GM12878 (cell line): ENCODE data around the gene ITGA2. TPM values are rescaled to one million over a fixed set of nuclear protein-coding genes. Genes with fewer than 3 reads are reported as not detected.

ENCODE experiments used
- ATAC-seq: fragments of 200-7000 bp; cut with Tn5 transposase; 3 replicates; pipeline ENCODE4 v1.9.1; 2020; ENCODE audit warnings: mild to moderate bottlenecking, moderate library complexity
- BruUV-seq: library from RNA; stranded (reverse); fragments of 400-500 nt; replicated peaks from 2 replicates; lab custom pipeline; 2021; lab: Mats Ljungman, UMichigan
- CTCF ChIA-PET: fragments of 300-600 bp; sonication (Branson Sonifier 250); formaldehyde crosslinking; extraction: SDS; loops from one replicate; lab custom pipeline; 2021; ENCODE audit warnings: inconsistent platforms; lab: Yijun Ruan, JAX
- POLR2A ChIA-PET: fragments of 350-600 bp; formaldehyde crosslinking; extraction: SDS; loops from one replicate; lab custom pipeline; 2021; ENCODE audit warnings: inconsistent platforms; lab: Charles Lee
- RAD21 ChIA-PET: fragments of 300-600 bp; sonication (Branson Sonifier 250); formaldehyde crosslinking; loops from one replicate; lab custom pipeline; 2023; ENCODE audit warnings: antibody characterized with exemption; ENCODE audit not compliant: unreplicated experiment; lab: Charles Lee
- SMC1A ChIA-PET: fragments of 300-600 bp; sonication (Branson Sonifier 250); formaldehyde crosslinking; loops from one replicate; lab custom pipeline; 2023; ENCODE audit not compliant: unreplicated experiment, uncharacterized antibody; lab: Charles Lee
- DNase-seq: peaks from one replicate; pipeline ENCODE4 v3.0.0-alpha.2; 2011; ENCODE audit warnings: low read depth, low spot score
- FAIRE-seq: peaks from 3 replicates; lab custom pipeline; 2011; peaks lifted over from hg19 to GRCh38; lab: Jason Lieb, UNC
- H2AFZ ChIP-seq: 2 replicates; pipeline ENCODE4 v1.6.0; 2011; ENCODE audit warnings: low read depth, low read length, control low read depth; ENCODE audit not compliant: control insufficient read depth
- H3K27ac ChIP-seq: 2 replicates; pipeline ENCODE4 v1.5.1; 2011; ENCODE audit warnings: control low read depth; ENCODE audit not compliant: control insufficient read depth, insufficient read depth
- H3K27me3 ChIP-seq, 2 experiments: replicated peaks in 1 of 2; 2 replicates each; pipeline versions ENCODE4 v1.6.0 to v1.6.1; 2011; ENCODE audit warnings: low read length in 1 of 2; ENCODE audit not compliant: control insufficient read depth in 2 of 2, insufficient read depth in 2 of 2
- H3K36me3 ChIP-seq, 2 experiments: 2 replicates each; pipeline ENCODE4 v1.5.1; 2011; ENCODE audit warnings: low read length in 1 of 2; ENCODE audit not compliant: control insufficient read depth in 2 of 2, insufficient read depth in 2 of 2
- H3K4me1 ChIP-seq: 2 replicates; pipeline ENCODE4 v1.6.1; 2011; ENCODE audit warnings: mild to moderate bottlenecking, low read length, moderate library complexity, mixed read lengths; ENCODE audit not compliant: control insufficient read depth, insufficient read depth
- H3K4me2 ChIP-seq: 2 replicates; pipeline ENCODE4 v1.6.0; 2011; ENCODE audit warnings: control low read depth; ENCODE audit not compliant: control insufficient read depth, insufficient read depth
- H3K4me3 ChIP-seq: fragments of 200-600 bp; sonication (generic); 2 replicates; pipeline ENCODE4 v1.5.1; 2016
- H3K79me2 ChIP-seq: 2 replicates; pipeline ENCODE4 v1.6.0; 2011; ENCODE audit warnings: low read length; ENCODE audit not compliant: control insufficient read depth, insufficient read depth
- H3K9ac ChIP-seq: 2 replicates; pipeline ENCODE4 v1.8.0; 2011; ENCODE audit warnings: low read length, control low read depth, mixed read lengths; ENCODE audit not compliant: control insufficient read depth, insufficient read depth
- H3K9me3 ChIP-seq: replicated peaks from 3 replicates; pipeline ENCODE4 v1.5.1; 2011; ENCODE audit warnings: mild to moderate bottlenecking, low read length; ENCODE audit not compliant: control insufficient read depth, insufficient read depth
- H4K20me1 ChIP-seq: 2 replicates; pipeline ENCODE4 v1.6.0; 2011; ENCODE audit not compliant: control insufficient read depth, insufficient read depth
- CREB1 ChIP-seq: IDR thresholded peaks from 2 replicates; pipeline ENCODE4 v1.6.1; 2012; ENCODE audit warnings: low read depth, mild to moderate bottlenecking, inconsistent platforms
- HDAC2 ChIP-seq: fragments of 200-600 bp; sonication (generic); IDR thresholded peaks from 2 replicates; pipeline ENCODE4 v1.6.1; 2017
- HDAC6 ChIP-seq: fragments of 200-600 bp; sonication (generic); IDR thresholded peaks from one replicate; pipeline ENCODE4 v1.8.0; 2017; ENCODE audit warnings: antibody characterized with exemption; ENCODE audit not compliant: unreplicated experiment
- IKZF2 ChIP-seq, 2 experiments: fragments of 450-650 bp; IDR thresholded peaks; 2 replicates each; pipeline ENCODE4 v1.6.1; 2017; ENCODE audit warnings: mild to moderate bottlenecking in 2 of 2, moderate library complexity in 2 of 2
- MTA3 ChIP-seq: IDR thresholded peaks from 2 replicates; pipeline ENCODE4 v1.6.1; 2012; ENCODE audit warnings: low read length, inconsistent platforms, borderline replicate concordance
- POLR2AphosphoS5 ChIP-seq: IDR thresholded peaks from 2 replicates; pipeline ENCODE4 v1.6.1; 2011; ENCODE audit warnings: mild to moderate bottlenecking, low read length, inconsistent platforms
- RFX5 ChIP-seq: IDR thresholded peaks from 2 replicates; pipeline ENCODE4 v1.6.1; 2011; ENCODE audit warnings: low read depth, low read length, improper control_type of control experiment
- SREBF2 ChIP-seq: IDR thresholded peaks from 2 replicates; pipeline ENCODE4 v1.6.1; 2012; ENCODE audit warnings: mild to moderate bottlenecking, low read length
- WGBS: methylation state at CpG from one replicate; pipeline ENCODE4 v1.1.6; 2016; ENCODE audit warnings: low lambda C conversion rate; ENCODE audit not compliant: insufficient replicate concordance, insufficient coverage; ENCODE audit errors: missing lambda C conversion rate; 5-methylcytosine and 5-hydroxymethylcytosine counted together
- in situ Hi-C: fragments of 300-500 bp; cut with MboI; formaldehyde crosslinking; loops from 9 replicates; pipeline ENCODE4 v1.14.3; 2018; ENCODE audit warnings: mixed read lengths
- intact Hi-C: fragments of 100-400 bp; cut with micrococcal nuclease; formaldehyde crosslinking; loops from one replicate; pipeline ENCODE4 v1.14.2; 2022; ENCODE audit not compliant: unreplicated experiment
- polyA plus RNA-seq, 11 experiments: library from polyadenylated mRNA; depleted of rRNA in 4 of 11; unstranded in 6 of 11; stranded (reverse) in 5 of 11; fragments of >200 nt; fragmentation: Nextera tagmentation in 4 of 11; fragmentation: Illumina TruSeq in 1 of 11; extraction: Ambion mirVana in 4 of 11; extraction: Trizol in 1 of 11; gene quantifications; 1 replicate in 1 of 11; 2 replicates in 10 of 11; pipeline versions ENCODE4 v1.2.1 to v1.2.3, GENCODE V29; 2011 to 2016; ENCODE audit warnings: inconsistent platforms in 2 of 11, missing spikeins in 2 of 11, low read depth in 1 of 11
- total RNA-seq, 4 experiments: library from RNA; depleted of rRNA in 3 of 4; stranded (reverse); fragments of >200 nt in 3 of 4; fragmentation: Illumina TruSeq in 1 of 4; extraction: Trizol in 1 of 4; gene quantifications; 2 replicates each; pipeline versions ENCODE4 v1.2.1 to v1.2.3, GENCODE V29; 2013 to 2021
- TF ChIP-seq, protein P1 (sequence below): fragments of 450-650 bp; IDR thresholded peaks from 2 replicates; pipeline ENCODE4 v1.6.1; 2017; ENCODE audit warnings: low read depth, mild to moderate bottlenecking, moderate library complexity

ITGA2 gene
- total and polyA plus RNA-seq, 10 of the 15 experiments (the other 5 are each of a cell fraction or from before 2014, with no cell fraction given), result under 0.01 to 0.13 (median 0.03) TPM; not detected in 6

DNA sequence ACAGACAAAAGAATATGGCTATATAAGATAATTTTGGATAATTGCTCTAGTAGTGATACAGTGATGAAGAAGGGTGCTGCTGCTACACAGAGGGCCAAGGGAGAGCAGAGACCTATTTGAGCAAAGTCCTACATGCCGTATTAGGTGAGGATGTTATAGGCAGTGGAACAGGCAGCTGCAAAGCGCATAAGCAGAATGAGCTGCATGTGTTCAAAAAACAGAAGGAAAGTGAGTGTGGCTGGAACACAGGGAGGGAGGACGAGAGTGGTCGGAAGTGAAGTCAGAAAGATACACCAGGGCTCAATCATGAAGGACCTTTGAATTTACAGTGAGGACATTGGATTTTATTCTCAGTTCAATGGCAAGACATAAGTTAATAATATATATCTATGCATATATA is 35.4 kb downstream of the ITGA2 start:
- Histone ChIP-seq H2AFZ (no peak overlapping the region), H4K20me1 (no peaks in the 10 kb centered on the region), H3K9me3 (no peaks in the 10 kb centered on the region), H3K36me3 (no peaks in the 10 kb centered on the region), H3K4me3 (no peak overlapping the region), H3K27ac (no peak overlapping the region), H3K4me2 (no peak overlapping the region), H3K4me1 (no peaks in the 10 kb centered on the region), H3K9ac (no peak overlapping the region), H3K27me3 (no peaks in the 10 kb centered on the region; a peak in 2 of 4 replicates), H3K79me2 (no peaks in the 10 kb centered on the region)
- POLR2A ChIA-PET, result no interaction called here
- intact Hi-C loops, result no loop called here
- TF ChIP-seq HDAC6, result no peak
- TF ChIP-seq RFX5, result no peak
- TF ChIP-seq MTA3, result no peak
- TF ChIP-seq POLR2AphosphoS5, result no peak
- TF ChIP-seq, protein P1, sequence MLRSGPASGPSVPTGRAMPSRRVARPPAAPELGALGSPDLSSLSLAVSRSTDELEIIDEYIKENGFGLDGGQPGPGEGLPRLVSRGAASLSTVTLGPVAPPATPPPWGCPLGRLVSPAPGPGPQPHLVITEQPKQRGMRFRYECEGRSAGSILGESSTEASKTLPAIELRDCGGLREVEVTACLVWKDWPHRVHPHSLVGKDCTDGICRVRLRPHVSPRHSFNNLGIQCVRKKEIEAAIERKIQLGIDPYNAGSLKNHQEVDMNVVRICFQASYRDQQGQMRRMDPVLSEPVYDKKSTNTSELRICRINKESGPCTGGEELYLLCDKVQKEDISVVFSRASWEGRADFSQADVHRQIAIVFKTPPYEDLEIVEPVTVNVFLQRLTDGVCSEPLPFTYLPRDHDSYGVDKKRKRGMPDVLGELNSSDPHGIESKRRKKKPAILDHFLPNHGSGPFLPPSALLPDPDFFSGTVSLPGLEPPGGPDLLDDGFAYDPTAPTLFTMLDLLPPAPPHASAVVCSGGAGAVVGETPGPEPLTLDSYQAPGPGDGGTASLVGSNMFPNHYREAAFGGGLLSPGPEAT, result no peak
- TF ChIP-seq HDAC2, result no peak
- no peak for TF ChIP-seq CREB1
- TF ChIP-seq IKZF2 (IDR thresholded peaks at IDR 0.05), result no peak
- no peak for TF ChIP-seq SREBF2
- WGBS, result 49% methylated on average over 4 of the region's 4 CpGs
- FAIRE-seq (no peak), DNase-seq (no peak), ATAC-seq (no peak)
- no TSS peak for BruUV-seq
- in situ Hi-C loops, result no loop called here
- RAD21 ChIA-PET, result no interaction called here
- SMC1A ChIA-PET, result interaction anchor here (1.3 kb wide), 1 partner anchor 19 kb away, joined by 3 read pairs; no protein-coding TSS in a partner anchor
- CTCF ChIA-PET, result interaction anchor here (0.9 to 1.9 kb wide), 3 partner anchors 16 to 76 kb away, joined by 3 to 7 read pairs (median 4); no protein-coding TSS in a partner anchor
